ENCODE measurements around the gene CNOT10. TPM values are rescaled to one million over a fixed set of nuclear protein-coding genes. Genes with fewer than 3 reads are reported as not detected.

Gene CNOT10
- total RNA-seq, 1 donor from 2014 or later = 22.4 TPM

DNA sequence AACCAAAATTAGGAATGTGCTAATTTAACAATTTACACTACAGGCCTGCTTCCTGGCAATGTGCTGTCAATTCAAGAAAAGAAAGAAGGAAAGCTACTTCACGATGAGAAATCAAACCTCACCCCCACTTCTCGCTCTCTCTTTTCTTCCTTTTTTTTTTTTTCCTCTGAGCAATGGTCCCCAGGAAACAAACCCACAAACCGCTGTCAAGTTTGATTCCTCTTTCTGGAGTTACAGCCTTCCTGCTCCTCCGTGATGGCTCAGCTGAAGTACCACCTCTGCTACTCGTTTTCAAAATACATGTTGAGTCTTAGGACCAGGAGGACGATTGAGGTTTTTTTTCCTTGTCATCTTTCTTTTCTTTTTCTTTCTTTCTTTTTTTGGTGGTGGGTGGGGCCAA, 129.4 kb downstream of the CNOT10 start:
- Histone ChIP-seq H3K27me3 (ENCODE audit: control insufficient read depth, insufficient read depth, low read length) (peaks cover 25% of the 10 kb centered on the region), H3K4me3 (ENCODE audit: low read depth, low read length) (no peak overlapping the region), H3K36me3 (ENCODE audit: control insufficient read depth, insufficient read depth, low read length) (no peaks in the 10 kb centered on the region)
- FAIRE-seq (no peak), DNase-seq (ENCODE audit: low read depth) (no peak)
- TF ChIP-seq CTCF (IDR thresholded peaks at IDR 0.05; ENCODE audit: insufficient read depth, low read length, severe bottlenecking) = no peak

- H3K4me3 ChIP-seq (ENCODE audit: low read depth, low read length) = no peak overlapping the region
- DNase-seq (ENCODE audit: low read depth) (no peak), FAIRE-seq (no peak)
- no peaks in the 10 kb centered on the region for H3K36me3 ChIP-seq (ENCODE audit: control insufficient read depth, insufficient read depth, low read length)
- TF ChIP-seq CTCF (IDR thresholded peaks at IDR 0.05; ENCODE audit: insufficient read depth, low read length, severe bottlenecking) = no peak
- peaks cover 37% of the 10 kb centered on the region for H3K27me3 ChIP-seq (ENCODE audit: control insufficient read depth, insufficient read depth, low read length)
Measured at GRCh38 chr3:32815841-32816438, 131.0 kb downstream of the CNOT10 start.

GRCh38 chr3:32816439-32817256, 131.7 kb downstream of the CNOT10 start:
- DNase-seq (ENCODE audit: low read depth) = no peak
- no peak overlapping the region for H3K4me3 ChIP-seq (ENCODE audit: low read depth, low read length)
- TF ChIP-seq CTCF (IDR thresholded peaks at IDR 0.05; ENCODE audit: insufficient read depth, low read length, severe bottlenecking) = no peak
- peaks cover 43% of the 10 kb centered on the region for H3K27me3 ChIP-seq (ENCODE audit: control insufficient read depth, insufficient read depth, low read length)
- H3K36me3 ChIP-seq (ENCODE audit: control insufficient read depth, insufficient read depth, low read length) = no peaks in the 10 kb centered on the region
- FAIRE-seq = no peak

DNA sequence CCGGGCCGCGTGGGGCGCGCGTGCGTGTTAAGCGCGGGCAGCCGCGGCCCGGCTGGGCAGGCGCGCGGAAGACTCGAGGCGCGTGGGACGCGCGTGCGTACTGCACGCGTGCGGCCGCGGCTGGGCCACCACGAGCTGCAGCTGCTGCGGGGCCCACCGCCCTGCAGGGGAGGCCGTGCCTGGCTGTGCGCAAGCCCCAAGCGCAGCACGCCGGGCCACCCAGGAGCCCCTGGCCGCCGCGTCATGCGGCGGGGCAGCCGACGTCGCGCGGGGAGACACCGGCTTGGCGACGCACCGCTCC, 132.2 kb downstream of the CNOT10 start:
- DNase-seq (ENCODE audit: low read depth) (no peak), FAIRE-seq (no peak)
- H3K36me3 ChIP-seq (ENCODE audit: control insufficient read depth, insufficient read depth, low read length) = no peaks in the 10 kb centered on the region
- H3K27me3 ChIP-seq (ENCODE audit: control insufficient read depth, insufficient read depth, low read length) = peaks cover 47% of the 10 kb centered on the region
- TF ChIP-seq CTCF (IDR thresholded peaks at IDR 0.05; ENCODE audit: insufficient read depth, low read length, severe bottlenecking) = no peak
- no peak overlapping the region for H3K4me3 ChIP-seq (ENCODE audit: low read depth, low read length)

DNA sequence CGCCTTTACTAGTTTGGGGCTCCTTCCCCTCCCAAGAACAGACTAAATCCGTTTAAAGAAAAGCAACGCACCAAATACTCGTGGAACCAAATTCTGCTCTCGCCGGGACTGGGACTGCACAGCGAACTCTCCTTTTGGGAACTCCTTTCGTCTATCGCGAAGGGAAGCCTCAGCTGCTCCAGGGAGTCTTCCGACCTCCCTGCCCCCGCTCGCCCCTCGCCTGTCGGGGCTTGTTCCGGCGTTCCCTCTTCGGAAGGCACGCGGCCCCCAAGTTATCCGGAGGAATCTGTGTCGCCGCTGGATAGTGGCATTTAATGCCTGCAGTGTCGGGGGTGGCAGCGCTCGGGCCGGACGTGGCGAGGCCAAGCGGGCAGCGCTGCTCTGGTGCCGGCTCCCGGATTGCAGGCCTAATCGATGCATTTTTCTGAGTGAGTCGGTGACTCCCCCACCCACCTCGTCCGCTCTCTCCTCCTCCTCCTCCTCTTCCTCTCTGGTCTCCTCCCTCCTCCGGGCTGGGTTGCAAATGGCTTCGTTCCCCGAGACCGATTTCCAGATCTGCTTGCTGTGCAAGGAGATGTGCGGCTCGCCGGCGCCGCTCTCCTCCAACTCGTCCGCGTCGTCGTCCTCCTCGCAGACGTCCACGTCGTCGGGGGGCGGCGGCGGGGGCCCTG, 132.7 kb downstream of the CNOT10 start, which contains the start of gene TRIM71:
TSS of gene TRIM71 (plus strand) at position 440 of the 671 bp plus-strand sequence. CDS start at position 524, 84 bp downstream.
- FAIRE-seq (no peak), DNase-seq (ENCODE audit: low read depth) (no peak)
- no peak for TF ChIP-seq CTCF (IDR thresholded peaks at IDR 0.05; ENCODE audit: insufficient read depth, low read length, severe bottlenecking)
- Histone ChIP-seq H3K36me3 (ENCODE audit: control insufficient read depth, insufficient read depth, low read length) (no peaks in the 10 kb centered on the region), H3K4me3 (ENCODE audit: low read depth, low read length) (no peak within 1 kb of the TSS), H3K27me3 (ENCODE audit: control insufficient read depth, insufficient read depth, low read length) (peaks cover 47% of the 10 kb centered on the region)
